Uterus (tissue), 2 donors: Measurements from ENCODE around the gene RIBC2.
"Not testable (repeated sequence)": the region's sequence is repeated elsewhere in the genome, so short reads cannot be mapped to it uniquely, and the experiment has no call there.

Experiments
- CTCF ChIP-seq, 4 experiments: fragments of 200-600 bp in 2 of 4; fragments of 450-650 bp in 2 of 4; sonication (generic) in 2 of 4; IDR thresholded peaks; one replicate each; pipeline ENCODE4 v1.5.1; 2016 to 2019; ENCODE audit warnings: antibody characterized with exemption in 4 of 4, mild to moderate bottlenecking in 2 of 4, moderate library complexity in 1 of 4
- POLR2A ChIP-seq, 2 donors: fragments of 450-650 bp; IDR thresholded peaks; one replicate each; pipeline ENCODE4 v1.6.1; 2016; ENCODE audit warnings: antibody characterized with exemption in 2 of 2, mild to moderate bottlenecking in 1 of 2, moderate library complexity in 1 of 2

GRCh38 chr22:45373592-45373991 lies 39.9 kb upstream of the RIBC2 start:
- TF ChIP-seq CTCF, POLR2A (IDR thresholded peaks at IDR 0.05): not testable (repeated sequence)
